Ishikawa (cell line): ENCODE measurements around the gene MRPS22.

ENCODE experiments used
- CEBPB ChIP-seq: IDR thresholded peaks from 2 replicates; pipeline ENCODE4 v1.6.1; 2012
- CREB1 ChIP-seq: IDR thresholded peaks from 2 replicates; pipeline ENCODE4 v1.6.1; 2012; ENCODE audit warnings: low read depth
- EGR1 ChIP-seq: IDR thresholded peaks from 2 replicates; pipeline ENCODE4 v1.6.1; 2012
- EP300 ChIP-seq: IDR thresholded peaks from 2 replicates; pipeline ENCODE4 v1.6.1; 2012; ENCODE audit warnings: borderline replicate concordance
- FOXM1 ChIP-seq: IDR thresholded peaks from 2 replicates; pipeline ENCODE4 v1.6.1; 2012; ENCODE audit warnings: low read depth, borderline replicate concordance
- MAX ChIP-seq: IDR thresholded peaks from 2 replicates; pipeline ENCODE4 v1.6.1; 2012
- RAD21 ChIP-seq: IDR thresholded peaks from 2 replicates; pipeline ENCODE4 v1.6.1; 2012; ENCODE audit warnings: low read depth
- REST ChIP-seq: IDR thresholded peaks from 2 replicates; pipeline ENCODE4 v1.6.1; 2012; ENCODE audit warnings: low read depth, mild to moderate bottlenecking
- TAF1 ChIP-seq: IDR thresholded peaks from 2 replicates; pipeline ENCODE4 v1.6.1; 2012; ENCODE audit warnings: low read depth, mild to moderate bottlenecking
- TCF12 ChIP-seq: IDR thresholded peaks from 2 replicates; pipeline ENCODE4 v1.6.1; 2012; ENCODE audit warnings: low read depth
- TEAD4 ChIP-seq: IDR thresholded peaks from 2 replicates; pipeline ENCODE4 v1.6.1; 2012
- YY1 ChIP-seq: IDR thresholded peaks from 2 replicates; pipeline ENCODE4 v1.6.1; 2012; ENCODE audit warnings: low read depth

GRCh38 chr3:139394116-139394515, 50.3 kb downstream of the MRPS22 start:
- no peak for TF ChIP-seq CEBPB
- TF ChIP-seq FOXM1: no peak
- TF ChIP-seq EP300: no peak
- TF ChIP-seq REST: no peak
- no peak for TF ChIP-seq TAF1
- no peak for TF ChIP-seq MAX
- TF ChIP-seq TEAD4: no peak
- TF ChIP-seq YY1: no peak
- TF ChIP-seq RAD21: no peak
- TF ChIP-seq CREB1: no peak
- no peak for TF ChIP-seq TCF12
- TF ChIP-seq EGR1: no peak
